GM21717 (cell line): ENCODE data around the gene MYH10.

Experiments
- ATAC-seq: cut with Tn5 transposase; IDR thresholded peaks from one replicate; pipeline ENCODE4 v1.9.1; 2021; ENCODE audit warnings: mild to moderate bottlenecking, moderate library complexity; ENCODE audit not compliant: unreplicated experiment

The MYH10 gene

GRCh38 chr17:8649157-8650118 is 18.9 kb upstream of the MYH10 start:
- ATAC-seq: no peak

- no peak for ATAC-seq
These were observed 17.4 kb upstream of the MYH10 start for GRCh38 chr17:8647956-8648355.

- no peak for ATAC-seq
These were observed 16.7 kb upstream of the MYH10 start for GRCh38 chr17:8647202-8647601.

GRCh38 chr17:8644507-8644902 is 14.0 kb upstream of the MYH10 start:
- ATAC-seq: no peak

GRCh38 chr17:8643855-8644506 is 13.5 kb upstream of the MYH10 start:
- ATAC-seq: no peak

GRCh38 chr17:8639709-8640108 is 9.2 kb upstream of the MYH10 start:
- no peak for ATAC-seq

- ATAC-seq: no peak
These were observed 1.5 kb upstream of the MYH10 start for GRCh38 chr17:8632061-8632460.

GRCh38 chr17:8631554-8631877 is 991 bp upstream of the MYH10 start:
- ATAC-seq: no peak

GRCh38 chr17:8630802-8631553 is 453 bp upstream of the MYH10 start:
- ATAC-seq: peak; percentile 96

GRCh38 chr17:8629371-8630226 is 926 bp downstream of the MYH10 start:
- ATAC-seq: no peak

GRCh38 chr17:8628609-8629169 is 1.8 kb downstream of the MYH10 start:
- no peak for ATAC-seq

GRCh38 chr17:8628172-8628571 is 2.4 kb downstream of the MYH10 start:
- ATAC-seq: no peak

- no peak for ATAC-seq
These were observed 6.9 kb downstream of the MYH10 start for GRCh38 chr17:8623591-8623990.

GRCh38 chr17:8622191-8622590 is 8.3 kb downstream of the MYH10 start:
- no peak for ATAC-seq

GRCh38 chr17:8621585-8621984 is 8.9 kb downstream of the MYH10 start:
- ATAC-seq: no peak

GRCh38 chr17:8619294-8619693 is 11.2 kb downstream of the MYH10 start:
- ATAC-seq: no peak

- ATAC-seq: no peak
These were observed 11.7 kb downstream of the MYH10 start for GRCh38 chr17:8618825-8619224.

GRCh38 chr17:8614988-8615387 is 15.5 kb downstream of the MYH10 start:
- no peak for ATAC-seq

- no peak for ATAC-seq
These were observed 18.8 kb downstream of the MYH10 start for GRCh38 chr17:8611619-8612298.

GRCh38 chr17:8611137-8611536 is 19.4 kb downstream of the MYH10 start:
- ATAC-seq: no peak
